ENCODE data around the gene TMC2. TPM values are rescaled to one million over a fixed set of nuclear protein-coding genes. Genes with fewer than 3 reads are reported as not detected.

TMC2 gene
- total and polyA plus RNA-seq, 8 donors = 0.02 to 0.19 (median 0.09) TPM; not detected in 3

DNA sequence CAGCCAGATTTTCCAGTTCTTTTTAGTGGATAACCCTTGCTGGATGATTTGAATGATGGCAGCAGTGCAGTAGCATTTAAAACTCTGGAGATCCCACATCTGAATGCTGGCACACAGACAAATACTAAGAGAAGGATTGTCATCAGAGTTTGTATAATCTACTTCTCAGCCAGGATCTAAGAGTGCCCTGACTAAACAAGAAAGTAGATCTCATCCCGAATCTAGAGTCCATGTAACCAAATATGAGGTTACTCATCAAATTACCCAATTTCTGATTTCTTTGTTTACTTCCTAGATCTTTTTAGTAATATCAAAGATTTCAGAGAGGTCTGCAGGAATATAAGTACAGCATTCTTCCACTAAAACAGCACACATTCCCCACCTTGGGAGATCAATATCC is 7.8 kb downstream of the TMC2 start:
- ATAC-seq = no peak
- Histone ChIP-seq H3K27me3 (peaks cover 0 to 7% (median 0%) of the 10 kb centered on the region in 4 donors), H3K9me3 (no peaks in the 10 kb centered on the region), H3K4me3 (no peak overlapping the region), H3K36me3 (no peaks in the 10 kb centered on the region), H3K27ac (no peak overlapping the region), H3K4me1 (no peaks in the 10 kb centered on the region)
- 50 to 81% methylated on average over 1 of the region's 1 CpG for WGBS, 2 donors
- FAIRE-seq = no peak
- TF ChIP-seq, protein P1, sequence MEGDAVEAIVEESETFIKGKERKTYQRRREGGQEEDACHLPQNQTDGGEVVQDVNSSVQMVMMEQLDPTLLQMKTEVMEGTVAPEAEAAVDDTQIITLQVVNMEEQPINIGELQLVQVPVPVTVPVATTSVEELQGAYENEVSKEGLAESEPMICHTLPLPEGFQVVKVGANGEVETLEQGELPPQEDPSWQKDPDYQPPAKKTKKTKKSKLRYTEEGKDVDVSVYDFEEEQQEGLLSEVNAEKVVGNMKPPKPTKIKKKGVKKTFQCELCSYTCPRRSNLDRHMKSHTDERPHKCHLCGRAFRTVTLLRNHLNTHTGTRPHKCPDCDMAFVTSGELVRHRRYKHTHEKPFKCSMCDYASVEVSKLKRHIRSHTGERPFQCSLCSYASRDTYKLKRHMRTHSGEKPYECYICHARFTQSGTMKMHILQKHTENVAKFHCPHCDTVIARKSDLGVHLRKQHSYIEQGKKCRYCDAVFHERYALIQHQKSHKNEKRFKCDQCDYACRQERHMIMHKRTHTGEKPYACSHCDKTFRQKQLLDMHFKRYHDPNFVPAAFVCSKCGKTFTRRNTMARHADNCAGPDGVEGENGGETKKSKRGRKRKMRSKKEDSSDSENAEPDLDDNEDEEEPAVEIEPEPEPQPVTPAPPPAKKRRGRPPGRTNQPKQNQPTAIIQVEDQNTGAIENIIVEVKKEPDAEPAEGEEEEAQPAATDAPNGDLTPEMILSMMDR (IDR thresholded peaks at IDR 0.05) = no peak
- intact Hi-C loops (cut with DNase I) = no loop called here
- DNase-seq = no peak

DNA sequence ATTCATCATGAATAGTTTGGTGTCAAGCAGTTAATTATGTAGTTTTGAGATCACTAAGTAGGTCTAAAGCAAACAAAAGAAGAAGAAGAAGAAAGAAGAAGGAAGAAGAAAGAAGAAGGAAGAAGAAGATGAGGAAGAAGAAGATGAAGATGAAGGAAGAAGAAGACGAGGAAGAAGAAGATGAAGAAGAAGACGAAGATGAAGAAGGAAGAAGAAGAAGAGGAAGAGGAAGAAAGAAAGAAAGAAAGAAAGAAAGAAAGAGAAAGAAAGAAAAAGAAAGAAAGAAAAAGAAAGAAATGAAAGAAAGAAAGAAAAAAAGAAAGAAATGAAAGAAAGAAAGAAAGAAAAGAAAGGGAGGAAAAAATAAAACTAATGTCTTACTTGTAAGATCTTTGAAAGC is 9.2 kb downstream of the TMC2 start:
- H3K4me3 ChIP-seq = no peak overlapping the region
- intact Hi-C loops (cut with DNase I) = no loop called here
- FAIRE-seq (no peak), ATAC-seq (no peak), DNase-seq (no peak)
- 63 to 69% methylated on average over 2 of the region's 2 CpGs for WGBS, 2 donors
- no peaks in the 10 kb centered on the region for H3K4me1 ChIP-seq
- TF ChIP-seq, protein P1 (IDR thresholded peaks at IDR 0.05) = no peak
- H3K36me3 ChIP-seq = no peaks in the 10 kb centered on the region
- no peaks in the 10 kb centered on the region for H3K9me3 ChIP-seq
- H3K27me3 ChIP-seq = peaks cover 0 to 7% (median 0%) of the 10 kb centered on the region in 4 donors
- no peak overlapping the region for H3K27ac ChIP-seq

DNA sequence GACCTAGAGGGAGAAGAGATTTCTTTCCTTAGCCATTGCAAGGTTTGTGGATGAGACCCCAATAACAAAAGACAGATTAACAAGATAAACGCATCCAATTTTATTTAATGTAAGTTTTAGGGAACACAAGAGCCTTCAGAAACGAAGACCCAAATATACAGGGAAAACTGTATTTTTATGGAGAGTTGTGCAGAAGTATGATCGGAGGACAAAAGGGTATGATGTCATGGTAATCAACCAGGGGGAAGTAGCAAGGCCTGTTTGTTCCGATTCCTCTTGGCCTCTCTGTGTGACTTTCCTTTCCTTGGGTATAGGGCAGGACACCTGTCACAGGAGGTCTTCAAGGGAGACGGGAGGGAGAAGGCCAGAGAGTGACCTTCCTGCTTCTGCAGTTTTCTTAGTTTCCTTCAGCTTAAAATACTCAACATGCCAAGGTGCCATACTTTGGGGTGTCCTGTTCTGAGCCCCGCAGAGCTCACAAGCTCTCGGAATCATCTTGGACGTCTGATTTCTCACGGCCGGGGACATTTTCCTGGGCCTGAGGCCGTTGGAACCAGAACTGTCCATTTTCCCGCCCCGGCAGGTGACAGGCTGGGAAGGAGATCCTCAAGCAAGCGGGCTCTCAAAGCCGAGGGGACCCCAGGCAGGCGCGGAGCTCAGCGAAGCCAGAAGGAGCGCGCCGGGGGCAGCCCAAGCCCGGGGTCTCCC is 21.7 kb downstream of the TMC2 start:
- DNase-seq (no peak), ATAC-seq (no peak), FAIRE-seq (no peak)
- Histone ChIP-seq H3K4me1 (peaks cover 0 to 3% (median 3%) of the 10 kb centered on the region in 3 donors), H3K36me3 (no peaks in the 10 kb centered on the region), H3K27ac (no peak overlapping the region), H3K4me3 (peak overlapping the region in 1 of 4 donors; percentile 38), H3K9me3 (no peaks in the 10 kb centered on the region), H3K27me3 (peaks cover 0 to 28% (median 3%) of the 10 kb centered on the region in 4 donors)
- TF ChIP-seq, protein P1 (IDR thresholded peaks at IDR 0.05) = no peak
- intact Hi-C loops (cut with DNase I) = no loop called here
- WGBS, 2 donors = 25 to 32% methylated on average over 22 of the region's 22 CpGs

DNA sequence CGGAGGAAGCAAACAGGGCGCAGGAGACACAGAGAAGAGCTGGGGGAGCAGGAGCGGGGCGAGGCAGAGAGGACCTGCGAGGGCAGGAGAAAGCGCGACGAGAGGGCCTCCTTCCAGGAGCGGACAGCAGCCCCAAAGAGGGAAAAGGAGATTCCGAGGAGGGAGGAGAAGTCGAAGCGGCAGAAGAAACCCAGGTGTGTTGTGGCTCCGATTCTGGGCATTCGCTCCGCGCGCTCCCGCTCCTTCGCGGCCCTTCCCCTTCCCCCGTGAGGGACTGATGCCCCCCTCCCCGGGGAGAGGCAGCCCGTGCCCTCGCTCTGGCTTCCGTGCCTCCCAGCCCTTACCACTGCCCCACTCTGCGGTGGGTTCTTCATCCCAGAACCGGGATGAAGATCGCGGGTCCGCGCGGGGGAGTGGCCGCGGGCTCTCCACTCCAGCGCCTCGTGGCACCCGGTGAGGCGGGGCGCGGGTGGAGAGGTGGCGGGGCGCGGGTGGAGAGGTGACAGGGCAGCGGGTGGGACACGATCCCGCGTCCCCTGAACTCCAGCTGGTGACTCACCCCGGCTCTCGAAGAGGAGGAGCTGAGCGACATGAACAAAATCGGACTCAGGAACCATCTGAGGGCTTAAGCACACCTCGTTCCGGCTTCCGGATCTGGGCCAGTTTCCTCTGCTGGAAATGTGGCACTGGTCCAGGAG is 22.4 kb downstream of the TMC2 start:
- Histone ChIP-seq H3K27me3 (peaks cover 0 to 28% (median 3%) of the 10 kb centered on the region in 4 donors), H3K9me3 (no peaks in the 10 kb centered on the region), H3K27ac (no peak overlapping the region), H3K36me3 (no peaks in the 10 kb centered on the region), H3K4me1 (peaks cover 0 to 3% (median 3%) of the 10 kb centered on the region in 3 donors), H3K4me3 (peak overlapping the region in 3 of 4 donors; percentile 5 to 38 (median 5))
- DNase-seq = peak in 1 of 6 donors; percentile 62
- 1 to 2% methylated on average over 50 to 54 of the region's 54 CpGs for WGBS, 2 donors
- no peak for FAIRE-seq
- TF ChIP-seq, protein P1 (IDR thresholded peaks at IDR 0.05) = no peak
- ATAC-seq = peak in 1 of 4 donors; percentile 26
- intact Hi-C loops (cut with DNase I) = no loop called here

DNA sequence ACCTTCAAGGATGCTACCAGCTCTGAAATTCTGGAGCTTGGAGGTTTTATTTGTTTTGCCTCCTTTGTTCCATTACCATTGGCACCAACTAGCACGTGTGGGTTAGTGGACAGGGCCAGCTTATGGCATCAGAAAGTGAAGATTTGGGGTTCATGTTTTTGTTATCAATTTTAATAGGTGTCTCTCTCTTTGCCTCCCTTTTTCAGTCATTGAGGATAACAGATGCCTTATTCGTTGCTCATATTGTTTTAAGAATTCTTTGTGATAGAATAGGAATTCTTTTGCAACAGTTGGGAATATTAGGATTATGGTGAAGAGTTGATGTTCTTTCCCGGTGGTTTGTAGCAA is 22.9 kb downstream of the TMC2 start:
- peak overlapping the region in 1 of 4 donors; percentile 38 for H3K4me3 ChIP-seq
- H3K27ac ChIP-seq = no peak overlapping the region
- 37 to 51% methylated on average over 3 of the region's 3 CpGs for WGBS, 2 donors
- H3K4me1 ChIP-seq = peaks cover 0 to 3% (median 3%) of the 10 kb centered on the region in 3 donors
- TF ChIP-seq, protein P1 (IDR thresholded peaks at IDR 0.05) = no peak
- ATAC-seq (no peak), FAIRE-seq (no peak), DNase-seq (no peak)
- H3K36me3 ChIP-seq = no peaks in the 10 kb centered on the region
- intact Hi-C loops (cut with DNase I) = no loop called here
- H3K9me3 ChIP-seq = no peaks in the 10 kb centered on the region
- peaks cover 0 to 28% (median 3%) of the 10 kb centered on the region in 4 donors for H3K27me3 ChIP-seq

All from pancreas (tissue), 10 donors.